Keratinocyte (primary cell): Measurements from ENCODE around the gene TBXT. TPM values are rescaled to one million over a fixed set of nuclear protein-coding genes. Genes with fewer than 3 reads are reported as not detected.

Source experiments
- DNase-seq: peaks from one replicate; pipeline ENCODE4 v3.0.0-alpha.2; 2011; ENCODE audit warnings: low read depth, missing footprints, low spot score
- FAIRE-seq: peaks from 2 replicates; lab custom pipeline; 2011; peaks lifted over from hg19 to GRCh38; lab: Jason Lieb, UNC
- H2AFZ ChIP-seq: 2 replicates; pipeline ENCODE4 v1.6.0; 2012; ENCODE audit warnings: low read length, control low read depth, inconsistent platforms; ENCODE audit not compliant: control insufficient read depth
- H3K27ac ChIP-seq: 2 replicates; pipeline ENCODE4 v1.5.1; 2011; ENCODE audit warnings: low read length; ENCODE audit not compliant: control insufficient read depth, insufficient read depth
- H3K27me3 ChIP-seq: 3 replicates; pipeline ENCODE4 v1.6.0; 2011; ENCODE audit warnings: low read length; ENCODE audit not compliant: control insufficient read depth, insufficient read depth; ENCODE audit errors: extremely low read depth
- H3K36me3 ChIP-seq, 2 experiments: 2 replicates in 1 of 2; 3 replicates in 1 of 2; pipeline ENCODE4 v1.5.1; 2011; ENCODE audit warnings: low read length in 2 of 2, mild to moderate bottlenecking in 1 of 2; ENCODE audit not compliant: control insufficient read depth in 2 of 2, insufficient read depth in 2 of 2; ENCODE audit errors: extremely low read depth in 1 of 2
- H3K4me1 ChIP-seq: 3 replicates; pipeline ENCODE4 v1.5.1; 2011; ENCODE audit warnings: low read length; ENCODE audit not compliant: control insufficient read depth, insufficient read depth; ENCODE audit errors: extremely low read depth
- H3K4me2 ChIP-seq: 3 replicates; pipeline ENCODE4 v1.6.0; 2011; ENCODE audit warnings: low read depth, low read length; ENCODE audit not compliant: control insufficient read depth, insufficient read depth; ENCODE audit errors: extremely low read depth
- H3K4me3 ChIP-seq, 3 experiments: fragments of 200-600 bp in 1 of 3; sonication (generic) in 1 of 3; 2 replicates in 2 of 3; 3 replicates in 1 of 3; pipeline ENCODE4 v1.5.1; 2011 to 2016; ENCODE audit warnings: low read length in 3 of 3, mild to moderate bottlenecking in 3 of 3, control low read depth in 2 of 3, inconsistent platforms in 1 of 3, low read depth in 1 of 3, mixed read lengths in 1 of 3, mixed run types in 1 of 3, moderate library complexity in 1 of 3; ENCODE audit not compliant: control insufficient read depth in 2 of 3, insufficient read depth in 2 of 3; ENCODE audit errors: extremely low read depth in 1 of 3
- H3K79me2 ChIP-seq: 2 replicates; pipeline ENCODE4 v1.6.0; 2012; ENCODE audit warnings: low read length; ENCODE audit not compliant: control insufficient read depth, insufficient read depth
- H3K9ac ChIP-seq: 3 replicates; pipeline ENCODE4 v1.6.0; 2011; ENCODE audit warnings: low read length; ENCODE audit not compliant: control insufficient read depth, insufficient read depth; ENCODE audit errors: extremely low read depth
- H3K9me1 ChIP-seq: 3 replicates; pipeline ENCODE4 v1.6.0; 2011; ENCODE audit warnings: low read length; ENCODE audit not compliant: control insufficient read depth, insufficient read depth; ENCODE audit errors: extremely low read depth
- H3K9me3 ChIP-seq: 2 replicates; pipeline ENCODE4 v1.5.1; 2012; ENCODE audit warnings: low read depth, low read length; ENCODE audit not compliant: control insufficient read depth
- H4K20me1 ChIP-seq: 3 replicates; pipeline ENCODE4 v1.6.0; 2011; ENCODE audit warnings: low read length; ENCODE audit not compliant: control insufficient read depth, insufficient read depth; ENCODE audit errors: extremely low read depth
- EZH2 ChIP-seq: IDR thresholded peaks from one replicate; pipeline ENCODE4 v1.6.1; 2012; ENCODE audit warnings: inconsistent platforms, mild to moderate bottlenecking, low read length, moderate library complexity
- dilution Hi-C: fragments of 300-500 bp; cut with MboI; formaldehyde crosslinking; loops from one replicate; pipeline ENCODE4 v1.7.0; 2020; ENCODE audit warnings: low sequenced_read_pairs; ENCODE audit not compliant: extremely low pct_ligation_motif_present
- polyA plus RNA-seq, 5 experiments: library from polyadenylated mRNA; depleted of rRNA in 3 of 5; stranded (reverse) in 3 of 5; stranded (forward) in 1 of 5; unstranded in 1 of 5; fragments of >200 nt; gene quantifications; 1 replicate in 1 of 5; 2 replicates in 3 of 5; 3 replicates in 1 of 5; pipeline versions ENCODE4 v1.2.1 to v1.2.3, GENCODE V29; 2011 to 2012; ENCODE audit warnings: missing spikeins in 2 of 5, low read depth in 1 of 5, low replicate concordance in 1 of 5
- small RNA-seq, 3 experiments: library from RNA; depleted of rRNA; stranded (forward); fragments of <200 nt; gene quantifications; one replicate each; pipeline ENCODE3, GENCODE V24; 2012; ENCODE audit warnings: low read depth in 3 of 3, low replicate concordance in 1 of 3; ENCODE audit not compliant: insufficient read length in 3 of 3
- TF ChIP-seq, protein P1 (sequence below), 3 experiments: IDR thresholded peaks in 1 of 3; conservative IDR thresholded peaks in 1 of 3; optimal IDR thresholded peaks in 1 of 3; 2 replicates in 2 of 3; 3 replicates in 1 of 3; pipeline versions ENCODE3 to v1.5.1; 2011; ENCODE audit warnings: low read length in 3 of 3, mild to moderate bottlenecking in 3 of 3, moderate library complexity in 2 of 3, control low read depth in 1 of 3, inconsistent platforms in 1 of 3; ENCODE audit not compliant: insufficient read depth in 2 of 3; ENCODE audit errors: extremely low read depth in 1 of 3

The TBXT gene
- polyA plus RNA-seq, 1 donor (not counting 4 experiments of a cell fraction or from before 2014, with no cell fraction given) = not detected

DNA sequence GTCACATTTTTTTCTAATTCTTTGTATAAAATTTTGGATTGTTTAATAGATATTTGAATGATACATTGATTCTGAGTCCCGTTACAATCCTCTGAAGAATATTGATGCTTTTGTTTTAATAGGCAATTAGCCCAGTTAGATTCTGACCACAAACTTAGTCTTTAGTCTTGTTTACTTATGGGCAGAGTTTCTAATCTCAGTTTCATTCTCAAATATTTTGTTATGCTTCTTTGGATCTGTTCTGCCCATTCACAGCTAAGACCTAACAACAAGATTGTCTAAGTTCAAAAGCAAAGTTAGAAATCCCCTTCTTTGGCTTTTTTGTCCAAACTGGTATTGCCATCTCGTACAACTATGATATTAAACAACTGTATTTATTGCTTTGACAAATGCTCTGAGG, 58.0 kb downstream of the TBXT start:
- H3K79me2 ChIP-seq = no peaks in the 10 kb centered on the region
- no peak overlapping the region for H3K27ac ChIP-seq
- H3K4me3 ChIP-seq = no peak overlapping the region
- dilution Hi-C loops = no loop called here
- no peak for TF ChIP-seq EZH2
- TF ChIP-seq, protein P1, sequence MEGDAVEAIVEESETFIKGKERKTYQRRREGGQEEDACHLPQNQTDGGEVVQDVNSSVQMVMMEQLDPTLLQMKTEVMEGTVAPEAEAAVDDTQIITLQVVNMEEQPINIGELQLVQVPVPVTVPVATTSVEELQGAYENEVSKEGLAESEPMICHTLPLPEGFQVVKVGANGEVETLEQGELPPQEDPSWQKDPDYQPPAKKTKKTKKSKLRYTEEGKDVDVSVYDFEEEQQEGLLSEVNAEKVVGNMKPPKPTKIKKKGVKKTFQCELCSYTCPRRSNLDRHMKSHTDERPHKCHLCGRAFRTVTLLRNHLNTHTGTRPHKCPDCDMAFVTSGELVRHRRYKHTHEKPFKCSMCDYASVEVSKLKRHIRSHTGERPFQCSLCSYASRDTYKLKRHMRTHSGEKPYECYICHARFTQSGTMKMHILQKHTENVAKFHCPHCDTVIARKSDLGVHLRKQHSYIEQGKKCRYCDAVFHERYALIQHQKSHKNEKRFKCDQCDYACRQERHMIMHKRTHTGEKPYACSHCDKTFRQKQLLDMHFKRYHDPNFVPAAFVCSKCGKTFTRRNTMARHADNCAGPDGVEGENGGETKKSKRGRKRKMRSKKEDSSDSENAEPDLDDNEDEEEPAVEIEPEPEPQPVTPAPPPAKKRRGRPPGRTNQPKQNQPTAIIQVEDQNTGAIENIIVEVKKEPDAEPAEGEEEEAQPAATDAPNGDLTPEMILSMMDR (optimal IDR thresholded peaks at IDR 0.05 in 1 of 3, IDR thresholded peaks at IDR 0.05 in 1 of 3, conservative IDR thresholded peaks at IDR 0.05 in 1 of 3; ENCODE audit: extremely low read depth in 1 of 3, insufficient read depth in 2 of 3, low read length in 3 of 3) = no peak
- no peaks in the 10 kb centered on the region for H3K9me1 ChIP-seq
- H3K4me2 ChIP-seq = no peak overlapping the region
- no peak overlapping the region for H2AFZ ChIP-seq
- H3K4me1 ChIP-seq = no peaks in the 10 kb centered on the region
- H4K20me1 ChIP-seq = no peaks in the 10 kb centered on the region
- DNase-seq (no peak), FAIRE-seq (no peak)
- H3K36me3 ChIP-seq = no peaks in the 10 kb centered on the region
- no peaks in the 10 kb centered on the region for H3K27me3 ChIP-seq
- no peak overlapping the region for H3K9ac ChIP-seq
- no peaks in the 10 kb centered on the region for H3K9me3 ChIP-seq

Small RNA genes lying within 50 kb of the gene (small RNA-seq; reads per million reads assigned to genes)
- gene RNU6-153P = 0 reads per million in 3 experiments

Other genes starting within 250 kb of the TBXT start
- not detected in 3 replicates for gene PRR18, start 140.5 kb upstream of the TBXT start, polyA plus RNA-seq
- gene SFT2D1, start 174.7 kb upstream of the TBXT start, polyA plus RNA-seq = 46.6 to 84.3 TPM (median 58.8 TPM) in 3 replicates
- gene MPC1, start 215.1 kb upstream of the TBXT start, polyA plus RNA-seq = 19.3 to 26.4 TPM (median 24.0 TPM) in 3 replicates